ENCODE measurements around the gene PPP3R1.
"Not testable (repeated sequence)": the region's sequence is repeated elsewhere in the genome, so short reads cannot be mapped to it uniquely, and the experiment has no call there.

Gene PPP3R1

DNA sequence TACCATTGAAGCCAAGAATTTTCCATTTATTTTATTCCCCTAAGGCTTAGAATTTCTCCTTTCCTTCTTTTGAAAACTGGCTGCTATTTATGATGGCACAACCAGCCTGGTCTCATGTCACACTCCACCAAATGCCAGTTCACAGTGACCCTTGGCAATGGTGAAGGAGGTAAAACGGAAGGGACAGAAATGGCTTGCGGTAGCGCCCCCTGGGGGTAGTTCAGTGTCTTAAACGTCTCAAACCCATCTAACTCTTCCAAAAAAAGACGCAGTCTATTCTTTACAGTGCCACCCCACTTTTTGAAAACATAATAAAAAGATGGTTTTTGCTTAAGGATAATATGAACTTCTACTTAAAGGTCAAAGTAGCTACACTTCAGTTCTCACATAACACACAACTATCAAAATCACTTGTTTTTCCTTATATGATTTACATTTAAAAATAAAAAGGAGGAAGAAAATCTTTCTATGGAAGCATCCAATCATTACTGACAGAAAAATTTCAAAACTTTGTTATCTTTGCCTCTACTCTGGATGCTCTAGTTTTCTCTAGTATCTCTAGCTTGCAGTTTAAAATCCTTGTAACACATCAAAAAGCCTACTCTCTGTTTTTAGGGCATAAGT, 66.7 kb downstream of the PPP3R1 start:
- no peak for FAIRE-seq

DNA sequence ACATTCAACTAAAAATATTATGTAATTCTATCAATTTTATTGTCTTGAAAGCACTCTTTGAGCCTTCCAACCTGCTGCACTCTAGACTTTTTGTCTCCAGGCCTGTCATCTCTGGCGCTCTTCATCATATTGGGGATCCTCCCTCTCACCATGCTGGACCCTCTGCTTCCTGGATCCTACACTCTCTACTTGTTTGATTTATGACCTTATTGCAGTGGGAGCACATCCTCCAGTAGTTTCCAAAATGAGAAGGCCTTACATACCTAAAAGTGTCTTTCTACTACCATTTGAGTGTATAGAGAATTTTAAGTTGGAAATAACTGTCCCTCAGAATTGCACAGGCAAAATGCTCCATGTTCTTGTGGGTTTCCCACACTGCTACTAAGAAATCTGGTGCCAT, 69.4 kb downstream of the PPP3R1 start:
- FAIRE-seq = no peak

DNA sequence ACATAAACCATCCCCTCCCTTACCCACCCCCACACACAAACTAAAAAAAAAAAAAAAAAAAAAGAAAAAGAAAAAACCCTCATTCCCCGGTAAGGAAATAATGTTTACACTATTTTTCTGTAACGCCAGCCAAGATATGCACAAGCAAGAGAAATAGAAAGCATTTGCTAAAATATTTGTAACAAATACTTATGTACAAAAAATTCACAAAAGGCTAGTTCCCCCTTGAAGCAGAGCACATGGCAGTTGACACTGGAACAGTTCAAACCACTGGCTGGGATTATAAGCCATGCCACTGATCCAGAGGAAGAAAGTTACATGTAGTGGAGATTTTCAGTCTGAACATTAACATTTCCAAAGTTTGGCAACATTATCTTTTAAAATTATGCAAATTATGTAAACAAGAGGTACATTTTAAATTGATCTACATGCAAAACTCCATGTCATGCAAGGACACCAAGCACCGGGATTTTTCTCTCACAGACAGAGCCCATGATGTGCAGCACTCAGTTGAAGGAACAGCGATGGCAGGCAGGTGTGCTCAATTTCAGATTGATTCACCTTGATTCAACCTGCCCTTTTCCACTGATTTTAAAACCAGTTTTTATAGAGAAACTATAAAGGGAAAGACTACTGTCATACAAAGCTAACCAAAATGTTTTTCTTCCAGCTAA, 73.2 kb downstream of the PPP3R1 start:
- FAIRE-seq = no peak

DNA sequence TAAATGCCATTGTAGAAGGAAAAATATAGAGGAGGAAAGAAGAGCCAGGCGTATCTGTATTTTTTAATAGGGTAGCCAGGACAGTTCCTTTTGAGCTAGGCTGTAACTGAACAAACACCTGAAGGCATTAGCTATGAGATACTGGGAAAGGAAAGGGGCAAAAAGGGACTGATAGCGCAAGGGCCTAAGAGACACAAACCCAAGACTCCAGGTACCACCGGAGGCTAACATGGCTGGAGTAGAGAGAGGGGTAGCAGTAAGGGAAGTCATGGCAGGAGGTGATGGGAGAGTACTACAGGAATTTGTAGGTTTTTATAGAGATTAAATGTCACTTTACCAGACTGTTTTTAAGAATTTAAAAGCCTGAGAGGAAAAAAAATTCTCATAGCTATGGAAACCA, 73.9 kb downstream of the PPP3R1 start:
- no peak for FAIRE-seq

DNA sequence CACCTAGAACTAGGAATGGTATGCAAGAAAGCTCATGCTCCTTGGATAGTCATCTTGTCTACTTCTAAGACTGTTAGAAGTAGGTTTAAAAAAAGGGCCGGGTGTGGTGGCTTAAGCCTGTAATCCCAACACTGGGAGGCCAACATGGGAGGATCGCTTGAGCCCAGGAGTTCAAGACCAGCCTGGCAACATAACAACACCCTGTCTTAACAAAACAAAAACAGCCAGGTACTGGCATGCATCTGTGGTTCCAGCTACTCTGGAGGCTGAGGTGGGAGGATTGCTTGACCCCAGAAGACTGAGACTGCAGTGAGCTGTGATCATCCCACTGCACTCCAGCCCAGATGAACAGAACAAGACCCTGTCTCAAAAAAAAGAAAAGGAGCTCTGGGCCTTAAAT, 74.8 kb downstream of the PPP3R1 start:
- FAIRE-seq = no peak

DNA sequence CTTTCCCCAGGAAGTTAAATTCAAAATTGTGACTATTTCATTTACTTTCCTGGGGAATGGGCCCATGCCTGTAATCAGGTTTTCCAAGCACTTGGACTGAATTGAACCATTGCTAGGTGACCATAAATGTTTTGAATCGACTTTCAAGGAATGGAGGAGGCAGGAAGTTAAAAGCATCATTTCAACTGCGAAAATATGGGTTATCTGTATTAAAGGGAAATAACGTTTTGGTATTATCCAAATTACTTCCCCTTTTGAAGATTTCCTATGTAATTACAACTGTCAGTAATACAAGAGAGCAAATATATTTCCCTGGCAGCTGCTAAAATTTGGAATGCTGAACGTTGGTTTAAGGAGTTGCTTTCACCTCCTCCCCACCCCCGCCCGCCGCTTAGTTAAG, 75.7 kb downstream of the PPP3R1 start:
- FAIRE-seq = no peak

DNA sequence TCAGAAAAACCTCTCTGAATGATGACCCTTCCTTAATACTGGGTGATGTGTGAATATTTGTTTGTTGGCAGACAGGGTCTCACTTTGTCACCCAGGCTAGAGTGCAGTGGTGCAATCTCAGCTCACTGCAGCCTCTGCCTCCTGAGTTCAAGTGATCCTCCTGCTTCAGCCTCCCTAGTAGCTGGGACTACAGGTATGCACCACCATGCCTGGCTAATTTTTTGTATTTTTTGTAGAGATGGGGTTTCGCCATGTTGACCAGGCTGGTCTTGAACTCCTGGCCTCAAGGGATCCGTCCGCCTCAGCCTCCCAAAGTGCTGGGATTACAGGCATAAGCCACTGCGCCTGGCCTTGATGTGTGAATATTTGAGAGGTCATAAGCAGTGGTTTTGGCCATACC, 77.1 kb downstream of the PPP3R1 start:
- FAIRE-seq = not testable (repeated sequence)

DNA sequence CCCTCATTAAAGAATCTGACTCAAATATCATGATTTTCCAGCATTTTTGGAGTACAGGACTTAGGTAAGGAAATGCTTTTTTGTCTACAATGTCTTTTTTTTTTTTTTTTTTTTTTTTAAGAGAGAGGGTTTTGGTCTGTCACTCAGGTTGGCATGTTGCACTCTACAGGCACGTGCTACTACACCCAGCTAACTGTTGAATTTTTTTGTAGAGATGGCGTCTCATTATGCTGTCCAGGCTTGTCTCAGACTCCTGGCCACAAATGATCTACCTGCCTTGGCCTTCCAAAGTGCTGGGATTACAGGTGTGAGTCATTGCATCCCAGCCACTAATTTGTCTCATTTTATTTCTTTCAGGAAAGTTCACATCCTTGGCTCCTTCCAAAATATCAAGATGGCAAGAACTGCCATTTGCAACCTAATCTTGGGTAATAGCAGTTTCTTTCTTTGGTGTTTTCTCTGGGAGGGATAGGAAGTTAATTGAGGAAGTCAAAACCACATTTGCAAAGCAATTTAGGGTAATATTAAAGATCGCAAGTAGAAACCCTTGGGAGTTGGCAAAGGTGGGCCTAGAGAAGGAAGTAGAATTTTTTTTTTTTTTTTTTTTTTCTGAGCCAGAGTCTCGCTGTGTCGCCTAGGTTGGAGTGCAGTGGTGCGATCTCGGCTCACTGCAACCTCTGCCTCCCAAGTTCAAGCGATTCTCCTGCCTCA, 79.2 kb downstream of the PPP3R1 start:
- no peak for FAIRE-seq

DNA sequence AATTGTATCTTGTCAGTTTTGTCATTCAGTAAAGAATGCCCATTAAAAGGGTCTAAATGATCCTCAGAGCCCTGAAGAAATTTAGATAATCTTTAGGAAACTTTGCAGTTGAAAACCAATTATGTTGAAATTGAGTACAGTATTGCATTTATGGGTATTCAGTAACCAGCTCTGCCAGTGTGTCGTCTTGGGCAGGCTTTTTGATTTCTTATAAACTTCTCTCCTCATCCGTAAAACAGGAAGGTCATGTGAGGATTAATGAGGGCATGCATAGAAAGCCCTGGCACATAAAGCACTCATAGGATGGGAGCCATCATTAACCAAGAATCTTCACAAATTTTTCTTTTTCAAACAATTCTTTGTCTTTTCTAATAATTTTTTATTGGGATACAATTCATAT, 79.8 kb downstream of the PPP3R1 start:
- FAIRE-seq = no peak

DNA sequence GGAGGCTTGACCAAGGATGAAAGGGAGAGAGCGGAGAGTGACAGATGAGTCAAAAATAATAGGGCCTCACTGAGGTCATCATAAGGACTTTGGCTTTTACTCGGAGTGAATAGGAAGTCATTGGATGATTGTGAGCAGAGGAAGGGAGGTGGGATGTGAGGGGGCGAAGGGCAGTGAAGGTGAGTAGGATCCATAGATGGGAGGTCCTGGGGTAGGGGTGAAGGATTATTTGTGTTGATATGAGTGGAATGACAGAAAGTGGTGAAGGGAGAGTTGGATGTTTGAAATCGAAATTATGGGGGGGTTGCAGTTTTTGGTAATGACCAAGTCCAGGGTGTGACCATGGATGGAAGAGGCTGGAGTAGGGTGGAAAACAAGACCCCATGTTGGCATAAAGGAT, 80.6 kb downstream of the PPP3R1 start:
- FAIRE-seq = no peak

DNA sequence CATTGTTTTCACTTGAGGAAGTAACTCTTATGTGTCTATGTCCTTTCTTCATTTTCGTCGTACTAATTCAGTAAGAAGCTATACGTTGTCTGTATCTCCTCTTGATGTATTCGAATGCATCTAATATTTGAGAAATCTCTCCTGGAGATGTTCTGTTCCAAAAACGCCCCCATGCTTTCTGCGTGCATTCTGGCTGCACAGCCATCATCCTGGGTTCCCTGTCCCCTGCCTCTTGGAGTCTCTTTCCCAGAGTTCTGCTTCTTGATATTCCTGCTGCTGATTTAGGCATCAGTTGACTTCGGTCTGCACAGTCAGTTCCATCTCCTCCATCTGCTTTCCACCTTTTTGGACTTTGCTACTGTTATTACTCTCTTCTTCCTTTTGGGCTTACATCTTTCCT, 81.2 kb downstream of the PPP3R1 start:
- FAIRE-seq = no peak

DNA sequence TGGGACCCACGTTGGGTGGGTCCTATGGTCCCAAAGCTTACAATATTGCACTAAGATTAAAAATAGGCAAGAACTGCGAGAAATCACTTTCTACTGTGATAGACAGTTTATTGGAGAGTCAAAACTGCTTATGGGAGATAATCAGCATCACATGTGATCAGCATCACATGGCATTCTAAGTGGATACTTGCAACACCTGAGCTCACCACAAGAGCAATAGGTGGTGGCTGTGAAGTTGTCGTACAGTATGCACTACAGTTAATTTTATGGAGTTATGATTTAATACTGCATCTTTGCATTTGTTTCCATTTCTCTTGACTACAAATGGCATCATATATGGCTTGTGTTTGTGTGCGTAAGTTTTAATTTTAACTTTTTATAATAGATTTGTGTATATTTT, 83.0 kb downstream of the PPP3R1 start:
- no peak for FAIRE-seq

DNA sequence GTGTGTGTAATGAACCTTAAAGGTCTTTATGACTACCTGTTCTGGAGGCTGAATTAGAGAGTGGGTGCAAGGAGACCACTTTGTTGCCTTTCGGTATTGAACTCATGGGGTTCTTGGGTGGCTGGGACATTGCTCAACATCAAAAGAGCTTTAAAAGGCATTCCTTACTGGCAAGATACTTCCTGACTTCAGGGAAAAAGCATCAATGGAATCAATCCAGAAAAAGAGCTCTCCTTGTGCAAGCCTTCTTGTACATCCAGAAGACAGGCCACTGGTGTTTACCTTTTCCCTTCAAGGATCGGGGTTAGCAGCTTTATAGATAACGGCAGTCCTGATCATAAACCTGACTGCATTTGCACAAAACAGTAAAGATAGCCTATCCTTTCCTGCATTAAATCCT, 85.1 kb downstream of the PPP3R1 start:
- FAIRE-seq = no peak

DNA sequence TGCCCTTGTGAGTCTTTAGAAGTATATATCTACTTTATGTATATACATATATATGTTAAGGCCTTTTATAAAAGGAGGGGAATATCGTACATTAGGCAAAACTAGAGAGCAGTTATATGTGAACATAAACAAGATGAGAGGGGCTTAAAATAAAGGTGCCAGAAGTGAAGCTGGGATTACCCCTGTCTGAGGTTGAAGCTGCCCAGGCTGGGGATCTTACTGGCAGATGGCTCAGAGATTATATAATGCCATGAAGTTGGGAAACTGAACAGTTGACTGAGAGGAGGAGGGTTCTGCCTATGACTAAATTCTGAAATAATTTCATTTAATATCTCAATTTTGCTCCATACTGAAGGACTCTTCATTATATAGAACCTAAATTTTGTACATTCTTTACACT, 88.7 kb downstream of the PPP3R1 start:
- FAIRE-seq = no peak

DNA sequence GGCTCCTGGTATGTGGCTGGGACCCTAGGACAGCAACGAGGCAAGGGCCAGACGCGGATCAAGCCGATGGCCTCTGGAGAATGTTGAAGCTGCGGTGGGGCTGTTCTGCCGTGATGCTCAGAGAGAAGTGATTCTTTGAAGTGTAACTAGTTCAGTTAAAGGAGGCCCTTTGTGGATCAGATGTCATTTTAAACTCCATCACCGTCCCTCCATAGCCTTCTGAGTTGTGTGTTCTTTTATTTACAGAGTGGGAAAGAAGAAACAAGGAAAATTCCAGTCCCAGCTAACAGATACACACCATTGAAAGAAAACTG, 94.2 kb downstream of the PPP3R1 start:
- no peak for FAIRE-seq

DNA sequence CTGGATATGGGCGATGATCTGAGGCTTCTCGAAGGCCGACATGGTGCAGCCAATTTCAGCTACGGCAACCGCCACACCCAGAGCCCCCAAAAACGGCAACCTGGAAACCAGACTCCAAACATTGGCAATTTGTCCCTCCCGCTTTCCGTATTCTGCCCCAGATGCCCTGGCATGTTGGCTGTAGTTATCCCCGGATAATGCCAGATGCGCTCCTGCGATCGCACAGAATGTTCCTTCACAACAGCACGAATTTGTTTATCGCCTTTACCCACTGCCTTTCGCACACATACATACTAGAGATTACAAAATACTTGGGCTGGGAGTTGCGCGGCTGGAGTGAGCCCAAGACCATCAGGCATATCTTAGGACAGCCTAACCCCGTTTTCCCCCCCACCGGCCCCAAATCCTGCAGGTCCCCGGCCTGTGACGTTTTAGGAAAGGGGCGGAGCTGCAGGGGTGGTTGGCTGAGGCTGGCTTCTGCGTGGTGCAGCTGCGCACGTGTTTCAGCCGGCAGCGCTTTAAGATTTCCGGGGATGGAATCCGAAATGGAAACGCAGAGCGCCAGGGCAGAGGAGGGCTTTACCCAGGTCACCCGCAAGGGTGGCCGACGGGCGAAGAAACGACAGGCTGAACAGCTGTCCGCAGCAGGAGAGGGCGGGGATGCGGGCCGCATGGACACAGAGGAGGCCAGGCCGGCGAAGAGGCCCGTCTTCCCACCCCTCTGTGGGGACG, 94.8 kb downstream of the PPP3R1 start, which contains the start of gene PNO1:
Gene PNO1, plus strand, starts transcription at position 487 of the 732 bp plus-strand sequence. Its CDS starts 47 bp downstream, at position 534.
- FAIRE-seq = peak; percentile 58

DNA sequence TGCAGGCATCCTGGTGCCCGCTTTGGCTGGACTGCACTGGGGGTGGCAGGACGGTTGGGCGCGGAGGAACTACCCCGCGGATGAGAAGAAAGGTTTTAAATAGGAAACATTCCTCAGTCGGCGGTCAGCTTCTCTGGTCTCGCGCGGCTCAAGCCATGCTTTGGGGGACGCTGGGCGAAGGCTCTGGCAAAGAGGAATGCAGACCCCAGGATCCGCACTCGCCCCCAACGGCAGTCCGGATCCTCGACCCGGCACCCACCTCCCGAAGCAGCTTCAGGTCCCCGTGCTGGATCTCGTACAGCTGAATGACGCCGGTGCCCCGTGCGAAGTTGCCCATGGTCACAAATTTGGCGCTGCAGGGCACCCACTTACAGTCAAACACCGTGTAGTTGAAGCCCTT, 95.3 kb downstream of the PPP3R1 start:
- no peak for FAIRE-seq

DNA sequence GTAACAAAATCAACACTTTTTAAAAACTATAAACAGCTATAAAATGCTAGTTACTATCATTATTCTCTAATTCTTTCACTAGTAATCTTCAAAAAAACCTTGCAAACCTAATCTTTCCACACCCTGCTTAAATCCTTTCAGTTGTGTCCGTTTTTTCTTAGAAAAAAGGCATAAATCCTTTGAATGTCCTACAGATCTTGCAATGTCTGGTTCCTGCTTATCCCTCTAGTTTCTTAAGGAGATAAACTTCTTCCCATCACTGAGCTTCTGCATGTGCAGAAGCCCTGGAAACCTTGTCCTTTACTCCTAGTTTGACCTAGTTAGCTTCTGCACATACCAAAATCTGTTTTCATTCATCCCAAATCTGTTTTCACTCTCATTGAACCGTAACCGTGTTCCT, 95.9 kb downstream of the PPP3R1 start:
- FAIRE-seq = no peak

DNA sequence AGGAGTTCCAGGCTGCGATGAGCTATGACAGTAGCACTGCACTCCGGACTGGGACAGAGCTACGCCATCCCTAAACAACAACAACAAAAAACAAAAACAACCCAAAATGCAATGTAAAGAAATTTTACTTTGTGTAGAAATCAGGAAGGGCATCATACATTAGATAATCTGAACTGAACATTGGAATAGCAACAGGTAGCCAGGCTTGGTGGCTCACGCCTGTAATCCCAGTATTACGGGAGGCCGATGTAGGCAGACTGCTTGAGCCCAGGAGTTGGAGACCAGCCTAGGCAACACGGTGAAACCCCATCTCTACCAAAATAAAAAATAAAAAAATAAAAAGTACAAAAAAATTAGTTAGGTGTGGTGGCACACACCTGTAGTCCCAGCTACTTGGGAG, 96.7 kb downstream of the PPP3R1 start:
- no peak for FAIRE-seq

DNA sequence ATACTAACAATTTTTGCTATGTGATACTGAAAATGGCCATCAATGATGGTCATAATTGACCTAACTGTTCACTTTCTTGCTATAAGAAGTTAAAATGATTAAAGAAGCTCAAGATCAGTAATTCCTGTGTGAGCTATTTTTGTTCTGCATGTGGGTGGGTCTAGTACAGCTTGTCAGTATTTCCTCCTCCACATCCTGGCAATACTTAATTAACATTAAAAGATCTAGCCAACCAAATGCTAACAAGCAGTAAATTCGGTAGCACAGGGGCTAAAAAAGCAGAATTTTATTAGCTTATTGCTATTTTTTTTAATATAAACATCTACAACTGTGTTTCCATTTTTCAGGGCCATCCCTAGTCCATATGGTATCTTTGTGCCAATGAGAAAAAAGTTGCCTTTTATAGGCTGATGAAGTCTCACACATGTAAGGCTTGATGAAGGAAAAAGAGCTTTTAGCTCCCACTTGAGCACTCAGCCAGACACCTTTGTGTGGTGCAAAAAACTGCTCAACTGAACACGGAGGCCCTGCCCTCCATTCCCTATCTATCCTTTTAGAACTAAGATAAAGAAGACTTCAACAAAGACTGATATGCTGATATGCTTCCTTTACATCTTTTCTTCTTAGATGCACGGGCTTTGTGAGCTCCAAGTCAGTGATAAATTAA, 99.5 kb downstream of the PPP3R1 start:
- no peak for FAIRE-seq

DNA sequence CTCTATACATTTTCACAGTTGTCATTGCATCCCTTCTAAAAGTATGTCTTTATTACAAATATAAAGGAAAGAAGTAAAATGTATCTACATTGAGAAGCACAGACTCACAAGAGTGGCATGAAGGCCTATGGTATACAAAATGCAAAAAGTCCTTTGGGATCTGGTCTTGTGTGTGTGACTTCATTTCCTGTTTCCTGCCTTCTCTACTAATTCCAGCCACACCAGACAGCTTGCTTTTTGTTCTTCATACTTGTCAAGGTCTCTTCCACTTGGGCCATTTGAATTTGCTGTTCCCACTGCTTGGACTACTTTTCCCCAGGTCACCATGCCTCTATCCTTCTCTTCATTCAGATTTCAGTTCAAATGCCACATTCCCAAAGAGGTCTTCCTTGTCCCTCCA, 101.3 kb downstream of the PPP3R1 start:
- no peak for FAIRE-seq

DNA sequence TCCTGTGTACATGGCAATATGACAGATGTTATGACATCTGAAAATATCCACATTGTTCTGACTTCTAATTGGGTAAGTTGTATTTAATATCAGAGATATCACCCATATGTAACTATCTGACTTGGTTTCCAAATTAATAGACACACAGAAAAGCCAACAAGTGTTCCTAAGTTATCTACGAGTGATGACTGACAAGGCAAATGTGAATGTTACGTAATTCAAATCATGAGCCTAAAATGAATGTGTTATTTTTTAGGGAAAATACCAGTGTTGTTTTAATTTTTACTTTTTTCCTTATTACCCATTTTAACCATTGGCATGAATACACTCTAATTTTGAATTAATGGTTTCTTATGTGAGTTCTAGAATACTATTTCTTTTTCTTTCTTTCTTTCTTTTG, 110.5 kb downstream of the PPP3R1 start:
- no peak for FAIRE-seq
